Stimulated activated CD4-positive, alpha-beta T cell treated with anti-CD3 and anti-CD28 coated beads, Interleukin-12 subunit alpha, Interleukin-12 subunit beta, amount 100 ng/mL, for 4 hours (primary cell): ENCODE results near the gene NALCN.

Source experiments
- DNase-seq: peaks from one replicate; pipeline ENCODE4 v3.0.0-alpha.2; 2020

Gene NALCN

DNA sequence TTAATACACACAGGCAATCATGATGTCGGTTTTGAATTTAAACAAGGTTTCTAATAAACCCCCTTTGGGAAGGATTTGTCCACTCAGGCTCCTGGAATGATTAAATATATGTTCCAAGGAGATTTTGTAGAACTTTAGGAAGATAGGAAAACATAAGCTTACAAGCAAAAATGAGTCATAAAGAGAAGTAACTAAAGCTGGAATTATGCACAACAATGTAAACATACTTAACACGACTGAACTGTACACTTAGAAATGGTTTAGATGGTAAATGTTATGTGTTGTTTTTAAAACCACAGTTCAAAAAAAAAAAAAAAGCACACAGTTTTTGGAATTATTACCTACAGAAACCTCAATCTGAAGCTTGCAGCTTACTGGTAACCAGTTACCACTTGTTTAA is 304.4 kb downstream of the NALCN start:
- no peak for DNase-seq

DNA sequence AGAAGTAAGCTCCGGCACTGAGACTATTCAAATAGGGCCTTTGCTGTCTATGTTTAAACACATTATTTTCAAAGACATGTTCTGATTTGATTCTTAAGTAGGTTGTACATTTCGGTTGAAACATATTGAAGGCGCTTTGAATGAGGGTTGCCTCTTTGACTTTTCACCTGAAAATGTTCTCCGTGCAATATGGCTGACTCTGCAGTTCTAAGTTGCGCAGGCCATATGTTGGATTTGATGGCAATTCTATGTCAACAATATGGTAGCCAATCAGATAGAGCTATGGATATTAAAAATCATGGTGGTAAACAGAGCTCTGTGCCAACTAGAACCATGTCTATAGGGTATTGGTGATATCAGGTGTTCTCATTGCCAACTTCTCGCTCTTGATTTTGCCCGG is 307.3 kb downstream of the NALCN start:
- no peak for DNase-seq

DNA sequence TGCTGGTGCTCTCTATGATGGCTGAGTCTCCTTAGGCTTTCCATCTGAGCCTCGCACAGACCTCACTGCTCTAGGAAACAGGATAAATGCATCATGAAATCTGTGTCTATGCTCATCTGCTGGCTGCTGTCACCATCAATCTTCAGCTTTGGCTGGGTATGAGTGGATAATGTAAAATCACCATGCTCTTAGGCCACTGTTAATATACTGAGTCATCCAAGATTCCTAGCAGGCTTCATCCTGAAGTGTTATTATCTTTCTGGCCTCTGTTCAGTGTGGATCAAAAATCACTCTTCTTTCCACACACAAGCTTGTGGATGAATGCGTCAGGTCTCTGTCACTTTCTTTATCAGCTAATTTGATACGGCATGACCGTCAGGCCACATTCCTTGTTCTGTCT is 317.4 kb downstream of the NALCN start:
- no peak for DNase-seq

DNA sequence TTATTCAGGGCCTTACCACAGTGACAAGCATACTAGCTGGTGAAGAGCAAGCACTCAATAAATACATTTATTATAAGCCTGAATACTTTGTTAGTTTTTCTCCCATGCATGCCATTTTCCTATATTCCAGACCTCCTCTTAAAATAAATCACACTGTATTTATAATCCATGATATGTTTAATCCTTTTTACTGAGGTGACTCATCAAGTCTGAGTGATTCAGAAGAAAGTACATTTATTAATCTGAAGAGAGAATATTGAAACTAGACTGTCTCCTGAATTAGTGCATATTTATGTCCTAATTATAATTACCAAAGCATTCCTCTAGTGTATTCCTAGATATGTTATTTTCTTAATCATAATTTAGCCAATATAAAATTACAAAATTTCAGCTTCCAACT is 323.3 kb downstream of the NALCN start:
- no peak for DNase-seq

DNA sequence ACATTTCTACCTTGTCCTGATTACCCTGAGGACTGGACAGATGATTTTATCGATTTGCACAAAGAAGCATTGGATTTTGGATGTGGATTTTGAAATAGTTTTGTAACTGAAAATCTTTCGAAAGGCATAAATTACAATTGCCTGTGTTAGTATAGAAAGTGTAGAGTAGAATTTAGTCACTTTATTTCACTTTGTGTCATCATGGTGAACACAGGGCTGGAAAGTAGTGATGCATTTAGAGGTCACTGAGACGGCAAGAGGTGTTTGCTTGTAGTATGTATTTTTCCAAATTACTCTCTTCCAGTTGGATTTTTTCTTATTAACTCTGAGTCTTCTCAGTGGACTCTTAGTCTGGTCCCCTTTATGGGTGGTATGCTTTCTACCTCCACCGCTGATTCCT is 326.0 kb downstream of the NALCN start:
- DNase-seq = no peak

DNA sequence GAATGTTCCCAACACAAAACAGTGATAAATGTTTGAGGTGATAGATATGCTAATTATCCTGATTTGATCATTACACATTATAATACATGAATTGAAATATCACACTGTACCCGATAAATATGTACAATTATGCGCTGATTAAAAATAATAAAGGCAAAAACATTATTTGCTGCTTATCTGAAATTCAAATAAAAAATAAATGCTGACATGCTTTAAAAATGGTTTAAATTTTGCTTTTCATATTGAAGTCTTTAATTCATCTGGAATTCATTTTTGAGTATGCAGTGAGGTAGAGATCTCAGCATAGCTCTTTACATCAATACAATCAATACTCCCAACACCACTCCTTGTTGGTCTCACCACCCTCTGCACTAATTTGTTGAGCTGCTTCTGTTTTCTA is 330.8 kb downstream of the NALCN start:
- no peak for DNase-seq

DNA sequence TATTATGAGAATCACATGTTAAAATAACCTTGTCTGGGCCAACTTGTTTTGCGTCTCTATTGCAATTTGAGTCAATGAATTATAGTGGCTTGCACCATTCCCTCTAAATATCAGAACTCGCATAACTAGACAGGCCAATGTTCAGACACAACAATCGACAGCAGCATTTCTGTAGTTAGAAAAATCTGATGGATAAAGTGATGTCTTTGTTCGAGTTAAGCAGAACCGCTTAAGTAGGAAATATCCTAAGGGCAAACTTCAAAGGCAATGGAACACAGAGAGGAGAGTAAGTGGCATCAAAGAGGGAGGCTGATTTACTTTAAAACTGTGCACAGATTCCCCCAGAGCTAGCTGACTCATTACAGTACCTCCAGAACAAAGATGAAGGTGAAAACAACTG is 333.9 kb downstream of the NALCN start:
- no peak for DNase-seq

DNA sequence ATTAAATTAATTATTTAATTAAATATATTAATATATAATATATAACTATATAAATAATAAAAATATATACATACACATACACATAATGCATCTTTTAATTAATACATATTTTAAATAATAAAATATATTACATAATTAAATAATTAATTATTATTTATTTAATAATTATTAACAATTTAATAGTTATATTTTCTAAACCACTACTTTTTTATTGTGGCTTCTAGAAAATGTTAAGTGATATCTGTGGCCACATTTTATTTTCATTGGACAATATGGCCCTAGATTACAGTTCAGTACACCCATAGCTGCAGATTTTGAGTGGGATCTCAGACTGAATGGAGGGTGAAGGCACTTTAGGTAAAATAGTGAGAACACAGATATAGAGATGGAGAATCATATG is 335.7 kb downstream of the NALCN start:
- DNase-seq = no peak

DNA sequence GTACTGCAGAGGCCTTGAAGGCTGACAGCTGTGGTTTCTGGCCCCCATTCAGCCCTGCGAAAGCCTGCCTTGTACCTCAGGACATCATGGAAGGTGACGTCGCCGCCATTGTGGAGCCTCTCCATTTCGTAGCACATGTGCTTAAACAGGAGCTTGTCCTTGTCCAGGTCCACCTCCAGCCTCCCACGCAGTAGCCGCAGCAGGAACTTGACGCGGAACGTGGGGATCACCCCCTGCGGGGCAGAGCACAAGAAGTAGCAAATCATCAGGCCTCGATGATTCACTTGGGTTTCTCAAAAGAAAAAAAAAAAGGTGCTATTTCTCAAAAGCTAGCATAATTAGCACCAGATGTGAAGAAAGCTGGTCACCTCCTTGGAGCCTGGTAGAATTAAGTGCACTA is 351.0 kb downstream of the NALCN start:
- no peak for DNase-seq

DNA sequence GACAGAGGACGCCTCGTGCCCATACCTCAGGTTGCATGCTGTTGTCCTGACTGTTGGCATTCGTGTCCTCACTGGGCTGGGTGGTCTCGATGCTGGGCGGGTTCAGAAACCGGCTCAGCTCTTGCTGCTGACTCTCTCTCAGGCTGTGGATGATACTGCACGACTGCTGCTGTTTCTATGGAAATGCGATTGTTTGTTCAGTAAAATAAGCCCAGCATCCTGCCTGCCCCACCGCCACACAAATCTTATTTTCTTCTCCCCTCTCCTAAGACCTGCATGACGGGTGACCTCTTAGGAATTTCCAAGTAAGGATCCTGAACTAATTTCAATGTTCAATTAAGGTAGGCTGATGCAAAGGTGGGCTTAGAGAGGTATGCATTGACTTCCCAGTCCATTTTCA is 356.5 kb downstream of the NALCN start:
- no peak for DNase-seq

DNA sequence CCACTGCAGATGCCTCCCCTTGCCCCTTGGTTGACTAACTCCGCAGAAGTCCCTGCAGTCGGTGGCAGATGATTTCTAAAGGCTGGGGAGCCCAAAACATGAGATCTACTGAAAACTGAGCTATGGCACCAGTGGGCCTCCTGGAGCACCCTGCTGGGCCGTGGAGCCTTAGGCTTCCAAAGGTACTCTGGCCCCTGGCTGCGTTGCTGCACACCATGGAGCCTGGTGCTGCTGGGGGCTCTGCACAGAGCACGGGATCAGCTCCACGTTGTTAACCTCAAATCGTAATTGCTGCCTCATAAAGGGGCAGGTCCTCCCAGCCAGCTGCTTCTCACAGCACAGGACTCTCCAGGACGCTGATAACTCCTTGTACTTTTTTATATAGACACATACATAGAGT is 357.5 kb downstream of the NALCN start:
- DNase-seq = no peak

DNA sequence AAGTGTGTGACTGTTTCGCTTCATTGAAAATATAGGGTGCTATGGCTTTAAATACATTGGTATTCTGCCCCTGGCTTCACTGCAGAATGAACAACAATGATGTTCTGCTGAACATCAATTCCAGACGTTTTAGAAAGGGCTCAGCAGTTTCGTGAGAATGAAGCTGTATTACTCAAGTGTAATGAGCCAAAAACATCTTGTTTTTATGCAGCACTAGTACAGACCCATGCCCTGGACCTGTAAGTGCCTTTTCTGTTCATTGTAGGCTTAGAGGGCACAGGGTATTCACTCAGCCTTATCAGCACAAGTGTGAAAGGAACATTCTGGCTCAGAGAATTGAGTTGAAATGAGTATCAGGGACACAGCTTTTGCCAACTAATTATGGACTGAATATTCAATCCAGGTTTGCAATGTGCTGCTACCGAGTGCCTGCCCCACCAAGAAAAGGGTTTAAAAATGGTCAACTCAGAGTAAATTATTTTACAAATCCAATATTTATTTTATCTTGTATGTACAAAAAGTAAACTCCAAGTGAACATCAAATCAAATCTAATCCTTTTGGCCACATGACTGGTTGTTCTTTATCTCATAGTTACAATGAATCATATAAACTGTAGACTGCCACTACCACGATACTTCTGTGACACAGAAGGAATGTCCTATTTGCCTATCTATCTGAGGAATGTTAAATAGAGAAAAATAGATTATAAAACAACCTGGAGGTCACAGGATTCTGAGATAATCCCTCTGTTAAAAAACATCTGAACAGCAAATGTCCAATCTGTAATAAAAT is 362.8 kb downstream of the NALCN start:
- no peak for DNase-seq

DNA sequence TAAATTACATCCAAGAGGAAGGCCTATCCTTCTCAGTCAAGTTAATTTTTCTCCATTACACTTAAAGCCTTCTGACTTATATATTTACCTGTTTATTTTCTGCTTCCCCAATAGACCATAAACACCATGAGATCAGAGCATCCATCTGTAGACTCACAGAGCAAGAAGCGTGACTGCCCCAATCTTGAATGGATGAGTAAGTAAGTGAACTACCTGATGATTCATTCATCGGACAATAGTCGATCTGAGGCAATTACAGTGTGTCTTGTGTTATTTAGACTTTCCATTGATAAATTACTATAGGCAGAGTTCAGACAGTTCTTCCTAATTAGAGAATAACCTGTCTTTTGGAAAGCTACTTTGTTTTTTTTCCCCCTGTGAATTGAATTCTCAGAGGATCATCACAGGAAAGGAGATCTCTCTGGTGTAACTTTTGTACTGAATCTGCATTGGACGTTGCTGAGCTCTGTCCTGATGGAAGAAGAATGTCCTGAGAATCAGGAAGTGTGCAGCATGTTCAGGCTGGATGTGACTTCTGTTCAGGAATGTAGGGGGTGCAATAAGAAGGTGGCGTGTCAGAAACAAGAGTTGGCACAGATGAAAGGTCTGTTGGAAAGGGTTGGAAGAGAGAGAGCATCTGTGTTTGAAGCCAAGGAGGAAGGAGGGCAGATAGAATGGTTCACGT is 367.0 kb downstream of the NALCN start:
- DNase-seq = no peak

DNA sequence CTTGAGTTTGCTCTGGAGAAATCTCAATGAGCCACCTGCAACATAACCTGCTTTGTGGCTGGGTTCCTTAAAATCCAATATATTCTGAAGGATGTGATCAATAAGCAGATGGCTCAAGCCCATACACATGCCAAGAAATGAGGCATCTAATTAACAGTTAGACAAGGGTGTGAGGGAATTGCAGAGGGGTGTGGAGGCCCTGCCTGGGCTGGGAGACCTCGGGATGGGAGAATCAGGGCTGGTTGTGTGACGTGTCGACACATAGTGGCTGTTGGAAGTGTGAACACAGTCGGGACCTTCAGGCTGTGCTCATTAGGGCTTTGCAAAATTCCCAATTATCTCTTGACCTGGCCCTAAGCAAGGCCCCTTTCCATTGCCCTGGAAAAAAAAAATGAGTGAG is 379.8 kb downstream of the NALCN start:
- no peak for DNase-seq

DNA sequence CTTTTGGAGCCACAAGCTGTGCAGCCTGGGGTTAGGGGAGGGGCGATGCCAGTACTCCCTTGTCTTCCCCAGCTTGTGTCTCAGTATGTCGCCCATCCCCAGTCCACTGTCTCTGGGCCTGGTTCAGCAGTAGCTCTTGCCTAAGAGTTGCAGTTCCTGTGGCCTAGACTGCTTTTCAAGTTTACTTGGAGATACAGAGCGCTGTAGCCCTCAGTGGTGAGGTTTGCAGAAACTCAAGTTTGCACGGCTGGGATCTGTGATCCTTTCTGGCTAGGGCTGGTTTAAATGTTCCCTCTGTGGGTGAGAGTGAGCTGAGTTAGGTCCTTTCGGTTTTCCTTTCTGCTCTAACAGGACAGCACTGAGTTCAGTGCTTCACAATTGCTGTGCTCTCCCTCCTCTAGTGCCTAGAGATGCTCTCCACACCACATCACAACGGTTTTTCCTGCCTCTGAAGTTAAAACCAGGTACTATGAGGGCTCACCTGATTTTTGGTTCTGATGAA is 381.1 kb downstream of the NALCN start:
- DNase-seq = no peak

DNA sequence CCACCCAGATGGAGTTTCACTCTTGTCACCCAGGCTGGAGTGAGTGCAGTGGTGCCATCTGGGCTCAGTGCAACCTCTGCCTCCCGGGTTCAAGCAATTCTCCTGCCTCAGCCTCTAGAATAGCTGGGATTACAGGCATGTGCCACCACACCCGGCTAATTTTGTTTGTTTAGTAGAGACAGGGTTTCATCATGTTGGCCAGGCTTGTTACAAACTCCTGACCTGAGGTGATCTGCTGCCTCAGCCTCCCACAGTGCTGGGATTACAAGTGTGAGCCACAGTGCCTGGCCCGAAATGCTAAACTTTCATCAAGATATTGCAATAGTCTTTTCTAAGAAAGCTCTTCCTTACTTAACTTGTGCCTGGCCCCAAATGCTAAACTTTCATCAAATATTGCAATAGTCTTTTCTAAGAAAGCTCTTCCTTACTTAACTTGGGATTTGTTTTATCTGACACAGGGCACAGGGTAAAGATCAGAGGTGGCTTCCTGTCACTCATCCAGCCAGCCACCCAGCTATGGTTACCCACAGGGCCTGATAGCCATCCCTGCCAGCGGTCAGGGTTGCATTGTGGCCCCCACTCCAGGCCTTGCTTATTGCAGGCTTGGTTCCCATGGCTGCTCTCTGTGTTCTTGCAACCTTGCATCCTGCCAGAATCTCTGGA is 389.4 kb downstream of the NALCN start:
- DNase-seq = no peak

DNA sequence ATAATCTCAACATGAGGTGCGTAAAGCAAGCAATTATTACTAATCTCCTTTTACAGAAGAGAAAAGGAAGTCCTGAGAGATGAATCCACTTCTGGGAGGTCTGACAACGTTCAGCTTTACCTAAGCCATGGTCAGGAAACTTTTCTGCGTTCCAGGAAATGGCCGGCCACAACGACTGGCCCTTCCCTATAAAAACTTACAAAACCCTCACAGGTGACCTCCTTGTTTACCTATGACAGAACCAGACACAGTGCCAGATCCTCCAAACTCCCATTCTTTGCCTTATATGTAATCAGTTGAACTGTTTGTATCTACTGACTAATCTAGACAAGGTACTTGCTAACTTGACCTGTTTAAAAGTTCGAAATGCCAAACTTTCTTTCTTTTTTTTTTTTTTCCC is 390.0 kb downstream of the NALCN start:
- DNase-seq = no peak

DNA sequence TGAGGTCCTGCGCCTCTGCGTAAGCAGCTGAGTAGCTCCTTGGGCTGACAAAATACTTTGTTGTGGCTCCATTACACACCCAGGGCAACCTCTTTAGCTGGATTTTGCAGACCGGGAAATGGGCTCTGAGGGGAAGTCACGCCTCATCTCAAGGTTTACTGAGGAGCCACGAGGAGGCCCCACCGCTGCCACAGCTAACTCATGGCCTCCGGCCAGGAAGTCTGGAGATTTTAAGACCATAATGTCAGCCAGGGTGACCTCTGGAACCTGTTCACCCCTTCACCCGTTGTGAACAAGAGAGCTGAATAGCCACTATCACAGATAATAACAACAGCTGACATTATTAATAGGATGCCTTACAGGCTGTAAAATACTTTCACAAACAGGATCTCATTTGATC is 390.4 kb downstream of the NALCN start:
- no peak for DNase-seq

DNA sequence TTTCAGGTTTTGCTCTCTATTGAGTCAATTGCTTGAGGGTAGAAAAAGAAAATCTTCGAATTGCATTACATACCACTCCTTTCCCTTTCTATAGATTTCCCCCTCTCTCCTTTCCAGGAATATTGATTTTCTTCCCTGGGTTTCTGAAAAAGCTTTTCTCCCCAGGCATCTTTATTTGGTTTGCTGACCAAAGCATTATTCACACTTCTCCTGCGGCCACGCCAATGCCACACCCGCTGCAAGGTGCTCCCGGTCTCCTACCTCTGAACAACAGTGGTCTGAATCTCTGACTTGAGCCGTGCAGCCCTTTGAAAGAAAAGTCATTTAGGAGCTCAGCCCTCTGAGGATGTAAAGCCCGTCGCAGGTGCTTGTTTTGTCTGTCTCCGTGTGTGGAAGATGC is 390.8 kb downstream of the NALCN start:
- no peak for DNase-seq

DNA sequence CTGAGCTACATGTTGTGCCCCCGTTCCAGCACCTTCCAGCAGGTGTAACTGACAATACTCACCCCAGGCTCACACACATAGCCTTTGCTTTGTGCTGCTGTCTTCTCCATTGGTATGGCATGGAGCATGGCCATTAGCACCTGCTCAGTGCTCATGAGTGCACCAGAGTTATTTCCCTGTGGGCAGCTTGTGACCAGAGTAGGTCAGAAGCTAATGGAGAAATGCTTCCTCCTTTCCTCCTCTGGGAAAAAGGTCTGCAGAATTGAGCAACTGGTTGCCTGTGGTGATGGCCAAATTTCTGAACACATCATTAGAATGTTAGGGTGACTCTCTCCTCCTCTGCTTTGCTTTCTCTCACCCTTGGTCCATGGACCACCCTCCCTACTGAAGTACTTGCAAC is 397.2 kb downstream of the NALCN start:
- no peak for DNase-seq

DNA sequence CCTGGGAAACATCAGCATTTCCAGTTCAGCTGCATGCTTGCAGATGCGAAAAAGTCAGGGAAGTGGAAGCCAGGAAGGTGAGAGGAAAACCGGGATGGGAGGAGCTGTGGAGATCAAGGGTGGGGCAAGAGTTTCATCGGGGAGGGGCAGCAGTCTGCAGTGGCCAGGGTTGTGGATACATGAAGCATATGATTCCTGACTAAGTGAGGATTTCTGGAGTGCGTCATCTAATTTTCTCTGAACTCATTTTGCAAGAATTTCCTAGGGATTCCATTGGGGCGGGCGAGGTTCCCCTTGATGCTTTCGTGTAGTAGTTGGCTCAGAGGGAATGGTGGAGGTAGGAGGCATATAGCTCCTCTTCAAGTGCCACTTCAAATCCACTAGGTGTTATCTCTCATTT is 397.6 kb downstream of the NALCN start:
- DNase-seq = no peak

DNA sequence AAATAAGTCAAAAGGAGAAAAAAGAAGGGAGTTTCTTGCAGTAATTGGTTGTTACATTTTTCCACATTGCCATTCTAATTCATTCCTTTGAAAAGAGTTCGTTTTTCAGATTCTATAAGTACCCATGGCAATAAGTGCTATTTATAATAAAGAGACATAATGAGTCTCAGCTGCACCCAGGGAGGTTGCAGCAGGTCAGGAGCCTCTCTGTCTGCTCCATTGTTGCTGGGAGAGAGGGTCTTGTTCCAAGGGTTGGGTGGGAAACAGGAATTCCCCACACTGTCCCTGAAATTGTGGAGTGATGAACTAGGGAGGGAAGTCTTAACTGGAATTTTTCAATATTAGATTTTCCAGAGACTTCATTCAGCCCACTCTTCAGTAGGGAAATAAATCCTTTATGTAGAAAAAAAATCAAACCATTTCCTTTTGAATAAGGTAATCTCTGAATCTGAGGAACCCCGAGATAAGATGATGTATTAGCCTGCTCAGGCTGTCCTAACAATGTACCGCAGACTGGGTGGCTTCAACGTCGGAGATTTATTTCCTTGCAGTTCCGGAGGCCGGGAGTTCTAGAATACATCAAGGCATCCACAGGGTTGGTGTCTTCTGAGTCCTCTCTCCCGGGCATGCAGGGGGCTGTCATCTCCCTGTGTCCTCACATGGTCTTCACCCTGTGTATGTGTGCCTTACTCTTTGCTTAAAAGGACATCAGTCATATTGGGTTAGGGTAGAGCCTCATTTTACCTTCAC is 399.0 kb downstream of the NALCN start:
- no peak for DNase-seq

DNA sequence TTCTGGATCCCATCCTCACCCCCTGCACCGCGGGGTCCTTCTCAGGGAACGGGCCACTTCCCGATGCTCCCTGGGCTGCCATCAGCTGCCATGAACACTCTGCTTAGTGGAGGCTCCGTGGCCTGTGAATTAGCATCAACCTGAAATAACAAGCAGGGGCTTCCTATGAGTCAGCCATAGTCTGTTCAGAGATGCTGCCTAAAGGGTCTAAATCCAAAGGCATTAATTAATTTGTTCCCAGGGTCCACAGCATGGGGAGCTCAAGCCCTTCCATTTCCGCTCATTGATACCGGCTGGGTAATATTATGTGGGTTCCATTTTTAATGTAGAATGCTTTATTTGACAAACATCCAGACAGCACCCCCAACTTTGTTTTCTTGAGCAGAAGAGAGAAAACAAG is 399.8 kb downstream of the NALCN start:
- no peak for DNase-seq
